Measurements from ENCODE around the gene ERBB4.

DNA sequence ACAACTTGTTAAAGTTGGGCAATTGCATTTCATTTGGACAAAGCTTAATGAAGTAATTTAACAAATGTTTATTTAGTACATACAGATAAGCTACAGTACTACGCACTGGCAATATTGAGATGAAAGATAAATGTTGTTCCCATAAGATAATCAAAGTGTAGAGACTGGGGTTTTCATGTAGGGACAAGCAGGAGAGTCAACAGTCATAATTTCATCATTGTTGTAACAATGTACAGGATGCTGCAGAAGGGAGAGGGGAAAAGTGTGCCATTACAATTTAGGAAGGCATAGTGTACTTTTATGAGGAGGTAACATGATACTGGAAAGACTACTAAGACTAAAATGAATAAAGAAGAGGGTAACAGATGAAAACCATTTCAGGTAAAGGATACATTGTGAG is 441.6 kb downstream of the ERBB4 start:
- TF ChIP-seq POLR2A (IDR thresholded peaks at IDR 0.05; ENCODE audit: low read depth, low read length) (no peak), POLR2AphosphoS5 (IDR thresholded peaks at IDR 0.05; ENCODE audit: low read depth, low read length) (no peak)

Measured in GM12891 (cell line).